NOMO-1 treated with DMSO at 0.1 percent for 48 hours (cell line): ENCODE measurements around the gene ATG13.
"Not testable (repeated sequence)": the region's sequence is repeated elsewhere in the genome, so short reads cannot be mapped to it uniquely, and the experiment has no call there.

Experiments
- DNase-seq: peaks from one replicate; lab custom pipeline; 2025; ENCODE audit not compliant: unreplicated experiment; lab: John Stamatoyannopoulos, UW

ATG13 gene

GRCh38 chr11:46694607-46695006, 77.3 kb downstream of the ATG13 start:
- DNase-seq: no peak

GRCh38 chr11:46695345-46696211, 78.2 kb downstream of the ATG13 start:
- no peak for DNase-seq

GRCh38 chr11:46696212-46696558, 78.8 kb downstream of the ATG13 start:
- no peak for DNase-seq

- DNase-seq: no peak
Measured at GRCh38 chr11:46697303-46697702, 80.0 kb downstream of the ATG13 start.

GRCh38 chr11:46697723-46698122, 80.4 kb downstream of the ATG13 start:
- no peak for DNase-seq

GRCh38 chr11:46698597-46698996, 81.2 kb downstream of the ATG13 start:
- no peak for DNase-seq

GRCh38 chr11:46700241-46701077, 83.1 kb downstream of the ATG13 start, which contains the start of the genes ARHGAP1 and ZNF408:
TSS of gene ARHGAP1 (minus strand) at chr11:46700619. CDS start at chr11:46696107, 4,512 bp downstream.
TSS of gene ZNF408 (plus strand) at chr11:46701031. CDS start at chr11:46701048, 17 bp downstream.
- DNase-seq: peak; percentile 99

- DNase-seq: no peak
Measured at GRCh38 chr11:46701078-46701654, 83.8 kb downstream of the ATG13 start.

GRCh38 chr11:46705070-46705688, 87.8 kb downstream of the ATG13 start:
- DNase-seq: no peak

GRCh38 chr11:46706886-46707285, 89.5 kb downstream of the ATG13 start:
- DNase-seq: no peak

GRCh38 chr11:46709351-46709750, 92.0 kb downstream of the ATG13 start:
- not testable (repeated sequence) for DNase-seq

- DNase-seq: no peak
Measured at GRCh38 chr11:46710821-46711269, 93.5 kb downstream of the ATG13 start.

- DNase-seq: no peak
Measured at GRCh38 chr11:46711303-46711702, 94.0 kb downstream of the ATG13 start.

- no peak for DNase-seq
Measured at GRCh38 chr11:46712874-46713576, 95.7 kb downstream of the ATG13 start.

- not testable (repeated sequence) for DNase-seq
Measured at GRCh38 chr11:46717825-46718154, 100.4 kb downstream of the ATG13 start.

- no peak for DNase-seq
Measured at GRCh38 chr11:46718155-46719019, 101.0 kb downstream of the ATG13 start.

GRCh38 chr11:46719048-46719542, 101.7 kb downstream of the ATG13 start, which contains the start of gene F2:
TSS of gene F2 (plus strand) at chr11:46719213. CDS start at chr11:46719236, 23 bp downstream.
- DNase-seq: no peak

GRCh38 chr11:46719543-46720218, 102.3 kb downstream of the ATG13 start:
- DNase-seq: no peak

GRCh38 chr11:46721286-46721685, 103.9 kb downstream of the ATG13 start:
- DNase-seq: no peak
